HepG2 (cell line): ENCODE results near the gene SPINT4. TPM values are rescaled to one million over a fixed set of nuclear protein-coding genes. Genes with fewer than 3 reads are reported as not detected.
"Not testable (repeated sequence)": the region's sequence is repeated elsewhere in the genome, so short reads cannot be mapped to it uniquely, and the experiment has no call there.

Experiments used
- ATAC-seq: fragments of 200-7000 bp; cut with Tn5 transposase; 3 replicates; pipeline ENCODE4 v1.9.1; 2020; ENCODE audit warnings: mild to moderate bottlenecking, moderate library complexity
- BruUV-seq: library from RNA; stranded (reverse); fragments of 400-500 nt; replicated peaks from 2 replicates; lab custom pipeline; 2021; lab: Mats Ljungman, UMichigan
- CTCF ChIA-PET: fragments of 300-600 bp; formaldehyde crosslinking; extraction: SDS; loops from one replicate; lab custom pipeline; 2021; ENCODE audit warnings: low total read pairs, inconsistent platforms, low intra/inter-chr PET ratio; lab: Yijun Ruan, JAX
- POLR2A ChIA-PET: fragments of 350-600 bp; sonication (Branson Sonifier 250); formaldehyde crosslinking; loops from one replicate; lab custom pipeline; 2020; ENCODE audit warnings: antibody characterized with exemption, inconsistent platforms; lab: Yijun Ruan, JAX
- DNase-seq: peaks from one replicate; pipeline ENCODE4 v3.0.0-alpha.2; 2015; ENCODE audit warnings: low spot score
- FAIRE-seq: peaks from 3 replicates; lab custom pipeline; 2011; peaks lifted over from hg19 to GRCh38; lab: Jason Lieb, UNC
- H2AFZ ChIP-seq: one replicate; pipeline ENCODE4 v1.6.1; 2011; ENCODE audit warnings: low read length, inconsistent platforms
- H3K27ac ChIP-seq: fragments of 300-600 bp; 3 replicates; pipeline ENCODE4 v1.8.0; 2011; ENCODE audit warnings: mixed run types, mild to moderate bottlenecking, mixed read lengths, low read length, inconsistent platforms; ENCODE audit not compliant: insufficient read depth; ENCODE audit errors: extremely low read length
- H3K27me3 ChIP-seq, 2 experiments: fragments of 200-600 bp in 1 of 2; 2 replicates in 1 of 2; 3 replicates in 1 of 2; pipeline versions ENCODE4 v1.6.0 to v1.8.0; 2011; ENCODE audit warnings: low read length in 2 of 2, mild to moderate bottlenecking in 2 of 2, moderate library complexity in 2 of 2, inconsistent platforms in 1 of 2; ENCODE audit not compliant: insufficient read depth in 2 of 2, control insufficient read depth in 1 of 2
- H3K36me3 ChIP-seq, 2 experiments: fragments of 200-600 bp in 1 of 2; replicated peaks in 1 of 2; 2 replicates in 1 of 2; 3 replicates in 1 of 2; pipeline versions ENCODE4 v1.5.1 to v1.8.0; 2011; ENCODE audit warnings: low read length in 2 of 2, inconsistent platforms in 1 of 2; ENCODE audit not compliant: insufficient read depth in 2 of 2, control insufficient read depth in 1 of 2
- H3K4me1 ChIP-seq: 2 replicates; pipeline ENCODE4 v1.5.1; 2012; ENCODE audit warnings: low read length, inconsistent platforms; ENCODE audit not compliant: insufficient read depth
- H3K4me2 ChIP-seq: 2 replicates; pipeline ENCODE4 v1.6.0; 2011; ENCODE audit warnings: low read depth, low read length, inconsistent platforms
- H3K4me3 ChIP-seq, 3 experiments: fragments of 200-600 bp in 1 of 3; sonication (generic), shearing (Covaris generic) in 1 of 3; replicated peaks in 1 of 3; 2 replicates each; pipeline ENCODE4 v1.5.1; 2011 to 2016; ENCODE audit warnings: low read length in 3 of 3, inconsistent platforms in 2 of 3, low read depth in 2 of 3, mild to moderate bottlenecking in 2 of 3, control low read depth in 1 of 3, mixed read lengths in 1 of 3; ENCODE audit not compliant: insufficient read depth in 1 of 3
- H3K79me2 ChIP-seq: one replicate; pipeline ENCODE4 v1.6.1; 2011; ENCODE audit warnings: low read length, inconsistent platforms; ENCODE audit not compliant: insufficient read depth
- H3K9ac ChIP-seq: 2 replicates; pipeline ENCODE4 v1.6.0; 2011; ENCODE audit warnings: mild to moderate bottlenecking, low read depth, low read length, inconsistent platforms; ENCODE audit not compliant: insufficient read depth
- H3K9me3 ChIP-seq: 2 replicates; pipeline ENCODE4 v1.5.1; 2012; ENCODE audit warnings: mild to moderate bottlenecking, low read length
- H4K20me1 ChIP-seq: 2 replicates; pipeline ENCODE4 v1.6.0; 2011; ENCODE audit warnings: inconsistent platforms, mild to moderate bottlenecking, low read length, moderate library complexity; ENCODE audit not compliant: insufficient read depth
- FOXA1 ChIP-seq, 2 experiments: fragments of 450-650 bp in 1 of 2; sonication (generic) in 1 of 2; formaldehyde crosslinking in 1 of 2; IDR thresholded peaks; 2 replicates each; pipeline versions ENCODE4 v1.4.0 to v1.6.1; 2016 to 2020; ENCODE audit warnings: missing genetic modification reagents in 1 of 2
- TCF7 ChIP-seq: sonication (generic); IDR thresholded peaks from 2 replicates; pipeline ENCODE4 v1.6.1; 2016; ENCODE audit warnings: antibody characterized with exemption, low read depth
- WGBS: methylation state at CpG from one replicate; pipeline ENCODE4 v1.1.6; 2017; ENCODE audit warnings: low lambda C conversion rate; 5-methylcytosine and 5-hydroxymethylcytosine counted together
- in situ Hi-C: cut with HindIII; loops from 2 replicates; pipeline ENCODE4 v1.10.0; 2017; ENCODE audit warnings: low pct_unique_long_range_greater_than_20kb; ENCODE audit not compliant: extremely low pct_ligation_motif_present
- intact Hi-C: fragments of 100-400 bp; cut with micrococcal nuclease; formaldehyde crosslinking; loops from one replicate; pipeline ENCODE4 v1.10.0; 2022; ENCODE audit not compliant: unreplicated experiment
- polyA plus RNA-seq, 8 experiments: library from polyadenylated mRNA; depleted of rRNA in 3 of 8; stranded (reverse) in 7 of 8; unstranded in 1 of 8; fragments of >200 nt; fragmentation: Illumina TruSeq in 4 of 8; extraction: Trizol in 4 of 8; gene quantifications; 2 replicates each; pipeline versions ENCODE4 v1.2.1 to v1.2.3, GENCODE V29; 2011 to 2016; ENCODE audit warnings: low read depth in 4 of 8, missing spikeins in 1 of 8, mixed read lengths in 1 of 8; ENCODE audit not compliant: insufficient read depth in 1 of 8
- total RNA-seq, 5 experiments: library from RNA; depleted of rRNA; stranded (reverse); fragments of >200 nt; fragmentation: Illumina TruSeq; extraction: Trizol; gene quantifications; 2 replicates each; pipeline ENCODE4 v1.2.3, GENCODE V29; 2016; ENCODE audit warnings: low read depth in 1 of 5
- TF ChIP-seq, protein P1 (sequence below): IDR thresholded peaks from 2 replicates; pipeline ENCODE4 v1.4.0; 2020; ENCODE audit warnings: mild to moderate bottlenecking, missing genetic modification reagents
- TF ChIP-seq, protein P2 (sequence below): sonication (generic); formaldehyde crosslinking; IDR thresholded peaks from 2 replicates; pipeline ENCODE4 v1.4.0; 2020; ENCODE audit warnings: missing genetic modification reagents, borderline replicate concordance

The SPINT4 gene
- total and polyA plus RNA-seq, 2 of the 13 experiments (the other 11 are each of a cell fraction or from before 2014, with no cell fraction given): not detected

DNA sequence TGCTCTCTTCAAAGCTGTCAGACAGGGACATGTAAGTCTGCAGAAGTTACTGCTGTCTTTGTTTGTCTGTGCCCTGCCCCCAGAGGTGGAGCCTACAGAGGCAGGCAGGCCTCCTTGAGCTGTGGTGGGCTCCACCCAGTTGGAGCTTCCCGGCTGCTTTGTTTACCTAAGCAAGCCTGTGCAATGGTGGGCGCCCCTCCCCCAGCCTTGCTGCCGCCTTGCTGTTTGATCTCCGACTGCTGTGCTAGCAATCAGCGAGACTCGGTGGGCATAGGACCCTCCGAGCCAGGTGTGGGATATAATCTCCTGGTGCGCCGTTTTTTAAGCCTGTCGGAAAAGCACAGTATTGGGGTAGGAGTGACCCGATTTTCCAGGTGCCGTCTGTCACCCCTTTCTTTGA, 28.8 kb upstream of the SPINT4 start:
- H3K9ac ChIP-seq; intact Hi-C loops; H2AFZ ChIP-seq; H3K4me1 ChIP-seq; H3K4me3 ChIP-seq; H3K79me2 ChIP-seq; BruUV-seq; H3K36me3 ChIP-seq; in situ Hi-C loops; H3K9me3 ChIP-seq; DNase-seq; ATAC-seq; CTCF ChIA-PET; H4K20me1 ChIP-seq; H3K27me3 ChIP-seq; FAIRE-seq; H3K4me2 ChIP-seq; POLR2A ChIA-PET; H3K27ac ChIP-seq; TF ChIP-seq FOXA1 (IDR thresholded peaks at IDR 0.05): not testable (repeated sequence)
- TF ChIP-seq FOXA1 (CRISPR knock-in tag; IDR thresholded peaks at IDR 0.05) (peak; percentile 74), TCF7 (peak; percentile 30; the same call in 1 of the 2 replicates)
- TF ChIP-seq, protein P1, sequence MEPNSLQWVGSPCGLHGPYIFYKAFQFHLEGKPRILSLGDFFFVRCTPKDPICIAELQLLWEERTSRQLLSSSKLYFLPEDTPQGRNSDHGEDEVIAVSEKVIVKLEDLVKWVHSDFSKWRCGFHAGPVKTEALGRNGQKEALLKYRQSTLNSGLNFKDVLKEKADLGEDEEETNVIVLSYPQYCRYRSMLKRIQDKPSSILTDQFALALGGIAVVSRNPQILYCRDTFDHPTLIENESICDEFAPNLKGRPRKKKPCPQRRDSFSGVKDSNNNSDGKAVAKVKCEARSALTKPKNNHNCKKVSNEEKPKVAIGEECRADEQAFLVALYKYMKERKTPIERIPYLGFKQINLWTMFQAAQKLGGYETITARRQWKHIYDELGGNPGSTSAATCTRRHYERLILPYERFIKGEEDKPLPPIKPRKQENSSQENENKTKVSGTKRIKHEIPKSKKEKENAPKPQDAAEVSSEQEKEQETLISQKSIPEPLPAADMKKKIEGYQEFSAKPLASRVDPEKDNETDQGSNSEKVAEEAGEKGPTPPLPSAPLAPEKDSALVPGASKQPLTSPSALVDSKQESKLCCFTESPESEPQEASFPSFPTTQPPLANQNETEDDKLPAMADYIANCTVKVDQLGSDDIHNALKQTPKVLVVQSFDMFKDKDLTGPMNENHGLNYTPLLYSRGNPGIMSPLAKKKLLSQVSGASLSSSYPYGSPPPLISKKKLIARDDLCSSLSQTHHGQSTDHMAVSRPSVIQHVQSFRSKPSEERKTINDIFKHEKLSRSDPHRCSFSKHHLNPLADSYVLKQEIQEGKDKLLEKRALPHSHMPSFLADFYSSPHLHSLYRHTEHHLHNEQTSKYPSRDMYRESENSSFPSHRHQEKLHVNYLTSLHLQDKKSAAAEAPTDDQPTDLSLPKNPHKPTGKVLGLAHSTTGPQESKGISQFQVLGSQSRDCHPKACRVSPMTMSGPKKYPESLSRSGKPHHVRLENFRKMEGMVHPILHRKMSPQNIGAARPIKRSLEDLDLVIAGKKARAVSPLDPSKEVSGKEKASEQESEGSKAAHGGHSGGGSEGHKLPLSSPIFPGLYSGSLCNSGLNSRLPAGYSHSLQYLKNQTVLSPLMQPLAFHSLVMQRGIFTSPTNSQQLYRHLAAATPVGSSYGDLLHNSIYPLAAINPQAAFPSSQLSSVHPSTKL: peak; percentile 37; the same call in 1 of the 2 replicates
- TF ChIP-seq, protein P2, sequence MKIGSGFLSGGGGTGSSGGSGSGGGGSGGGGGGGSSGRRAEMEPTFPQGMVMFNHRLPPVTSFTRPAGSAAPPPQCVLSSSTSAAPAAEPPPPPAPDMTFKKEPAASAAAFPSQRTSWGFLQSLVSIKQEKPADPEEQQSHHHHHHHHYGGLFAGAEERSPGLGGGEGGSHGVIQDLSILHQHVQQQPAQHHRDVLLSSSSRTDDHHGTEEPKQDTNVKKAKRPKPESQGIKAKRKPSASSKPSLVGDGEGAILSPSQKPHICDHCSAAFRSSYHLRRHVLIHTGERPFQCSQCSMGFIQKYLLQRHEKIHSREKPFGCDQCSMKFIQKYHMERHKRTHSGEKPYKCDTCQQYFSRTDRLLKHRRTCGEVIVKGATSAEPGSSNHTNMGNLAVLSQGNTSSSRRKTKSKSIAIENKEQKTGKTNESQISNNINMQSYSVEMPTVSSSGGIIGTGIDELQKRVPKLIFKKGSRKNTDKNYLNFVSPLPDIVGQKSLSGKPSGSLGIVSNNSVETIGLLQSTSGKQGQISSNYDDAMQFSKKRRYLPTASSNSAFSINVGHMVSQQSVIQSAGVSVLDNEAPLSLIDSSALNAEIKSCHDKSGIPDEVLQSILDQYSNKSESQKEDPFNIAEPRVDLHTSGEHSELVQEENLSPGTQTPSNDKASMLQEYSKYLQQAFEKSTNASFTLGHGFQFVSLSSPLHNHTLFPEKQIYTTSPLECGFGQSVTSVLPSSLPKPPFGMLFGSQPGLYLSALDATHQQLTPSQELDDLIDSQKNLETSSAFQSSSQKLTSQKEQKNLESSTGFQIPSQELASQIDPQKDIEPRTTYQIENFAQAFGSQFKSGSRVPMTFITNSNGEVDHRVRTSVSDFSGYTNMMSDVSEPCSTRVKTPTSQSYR (CRISPR knock-in tag): peak; percentile 96
- WGBS: 35% methylated on average over 12 of the region's 12 CpGs
